Left renal pelvis (tissue), 4 donors: ENCODE measurements around the gene INAVA. TPM values are rescaled to one million over a fixed set of nuclear protein-coding genes. Genes with fewer than 3 reads are reported as not detected.
"Not testable (repeated sequence)": the region's sequence is repeated elsewhere in the genome, so short reads cannot be mapped to it uniquely, and the experiment has no call there.

Experiments
- DNase-seq, 4 donors: peaks; one replicate each; pipeline ENCODE4 v3.0.0-alpha.2; 2013; ENCODE audit warnings: low read depth in 4 of 4, low spot score in 3 of 4
- polyA plus RNA-seq, 4 donors: library from polyadenylated mRNA; unstranded; fragments of 120-200 nt; gene quantifications; one replicate each; pipeline ENCODE4 v1.2.1, GENCODE V29; 2013; ENCODE audit not compliant: insufficient read length in 4 of 4

INAVA gene
- polyA plus RNA-seq, 4 donors, result 10.3 to 43.7 (median 35.1) TPM

GRCh38 chr1:200916681-200917080, 22.0 kb downstream of the INAVA start:
- no peak for DNase-seq

GRCh38 chr1:200917291-200917817, 22.7 kb downstream of the INAVA start:
- DNase-seq, result no peak

- no peak for DNase-seq
Measured at GRCh38 chr1:200918006-200918405, 23.3 kb downstream of the INAVA start.

- no peak for DNase-seq
Measured at GRCh38 chr1:200919386-200919785, 24.7 kb downstream of the INAVA start.

GRCh38 chr1:200921571-200922110, 26.9 kb downstream of the INAVA start:
- DNase-seq, result no peak

- DNase-seq, result no peak
Measured at GRCh38 chr1:200922406-200922805, 27.7 kb downstream of the INAVA start.

- DNase-seq, result no peak
Measured at GRCh38 chr1:200923601-200924000, 28.9 kb downstream of the INAVA start.

- no peak for DNase-seq
Measured at GRCh38 chr1:200925831-200926230, 31.1 kb downstream of the INAVA start.

- DNase-seq, result no peak
Measured at GRCh38 chr1:200929530-200930278, 35.0 kb downstream of the INAVA start.

- DNase-seq, result not testable (repeated sequence)
Measured at GRCh38 chr1:200930285-200930684, 35.6 kb downstream of the INAVA start.

- no peak for DNase-seq
Measured at GRCh38 chr1:200931776-200932175, 37.1 kb downstream of the INAVA start.

GRCh38 chr1:200934676-200935245, 40.1 kb downstream of the INAVA start:
- no peak for DNase-seq

GRCh38 chr1:200935286-200935962, 40.7 kb downstream of the INAVA start:
- DNase-seq, result not testable (repeated sequence)

- no peak for DNase-seq
Measured at GRCh38 chr1:200938955-200939354, 44.3 kb downstream of the INAVA start.

GRCh38 chr1:200945111-200945510, 50.4 kb downstream of the INAVA start:
- DNase-seq, result no peak

GRCh38 chr1:200947059-200947566, 52.4 kb downstream of the INAVA start:
- no peak for DNase-seq

- no peak for DNase-seq
Measured at GRCh38 chr1:200949626-200950025, 54.9 kb downstream of the INAVA start.

GRCh38 chr1:200951016-200951415, 56.3 kb downstream of the INAVA start:
- DNase-seq, result no peak

GRCh38 chr1:200954434-200954833, 59.7 kb downstream of the INAVA start:
- no peak for DNase-seq

GRCh38 chr1:200958597-200958996, 63.9 kb downstream of the INAVA start:
- DNase-seq, result no peak

GRCh38 chr1:200959411-200959921, 64.8 kb downstream of the INAVA start:
- DNase-seq, result no peak
